RWPE1 (cell line): Measurements from ENCODE around the gene KIF18B.

ENCODE experiments used
- CTCF ChIA-PET: fragments of 350-600 bp; sonication (Branson Sonifier 250); formaldehyde crosslinking; extraction: SDS; loops from one replicate; lab custom pipeline; 2021; lab: Yijun Ruan, JAX
- POLR2A ChIA-PET: fragments of 400-600 bp; formaldehyde crosslinking; extraction: SDS; loops from one replicate; lab custom pipeline; 2020; ENCODE audit warnings: antibody characterized with exemption; ENCODE audit not compliant: low non-redundant PET; lab: Yijun Ruan, JAX
- DNase-seq: peaks from one replicate; pipeline ENCODE4 v3.0.0; 2012; ENCODE audit warnings: low spot score
- H3K27ac ChIP-seq: fragments of 450-650 bp; 2 replicates; pipeline ENCODE4 v1.5.1; 2017
- TF ChIP-seq, protein P1 (sequence below): fragments of 450-650 bp; conservative IDR thresholded peaks from 2 replicates; pipeline ENCODE4 v1.5.1; 2017; ENCODE audit warnings: low read depth, mild to moderate bottlenecking

The KIF18B gene

DNA sequence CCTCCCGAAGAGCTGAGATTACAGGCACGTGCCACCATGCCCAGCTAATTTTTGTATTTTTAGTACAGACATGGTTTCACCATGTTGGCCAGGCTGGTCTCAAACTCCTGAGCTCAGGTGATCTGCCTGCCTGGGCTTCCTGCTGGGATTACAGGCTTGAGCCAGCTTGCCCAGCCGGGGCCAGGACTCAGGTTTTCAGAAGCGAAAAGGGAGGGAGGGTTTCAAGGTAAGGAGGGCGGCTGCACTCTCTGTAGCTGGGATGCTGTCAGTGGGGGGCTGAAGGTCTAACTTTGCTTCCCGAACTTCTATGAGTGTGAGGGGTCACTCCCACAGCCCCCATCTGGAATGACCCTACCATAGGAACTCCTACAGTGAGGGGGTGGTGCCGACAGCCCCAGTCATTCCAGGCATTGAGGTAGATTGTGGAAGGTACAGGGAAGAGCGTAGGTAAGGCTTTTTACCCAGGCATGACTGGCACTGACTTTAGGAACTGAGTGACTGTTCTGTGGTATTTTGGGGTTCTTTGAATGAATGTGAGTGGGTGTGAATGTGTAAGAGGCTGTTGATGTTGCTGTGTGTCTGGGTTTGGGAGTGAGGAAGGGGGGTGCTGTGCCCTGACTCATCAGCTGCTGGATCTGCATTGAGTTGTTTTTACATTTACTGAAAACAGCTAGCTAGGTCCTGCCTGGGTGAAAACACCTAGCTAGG, 24.4 kb upstream of the KIF18B start:
- TF ChIP-seq, protein P1, sequence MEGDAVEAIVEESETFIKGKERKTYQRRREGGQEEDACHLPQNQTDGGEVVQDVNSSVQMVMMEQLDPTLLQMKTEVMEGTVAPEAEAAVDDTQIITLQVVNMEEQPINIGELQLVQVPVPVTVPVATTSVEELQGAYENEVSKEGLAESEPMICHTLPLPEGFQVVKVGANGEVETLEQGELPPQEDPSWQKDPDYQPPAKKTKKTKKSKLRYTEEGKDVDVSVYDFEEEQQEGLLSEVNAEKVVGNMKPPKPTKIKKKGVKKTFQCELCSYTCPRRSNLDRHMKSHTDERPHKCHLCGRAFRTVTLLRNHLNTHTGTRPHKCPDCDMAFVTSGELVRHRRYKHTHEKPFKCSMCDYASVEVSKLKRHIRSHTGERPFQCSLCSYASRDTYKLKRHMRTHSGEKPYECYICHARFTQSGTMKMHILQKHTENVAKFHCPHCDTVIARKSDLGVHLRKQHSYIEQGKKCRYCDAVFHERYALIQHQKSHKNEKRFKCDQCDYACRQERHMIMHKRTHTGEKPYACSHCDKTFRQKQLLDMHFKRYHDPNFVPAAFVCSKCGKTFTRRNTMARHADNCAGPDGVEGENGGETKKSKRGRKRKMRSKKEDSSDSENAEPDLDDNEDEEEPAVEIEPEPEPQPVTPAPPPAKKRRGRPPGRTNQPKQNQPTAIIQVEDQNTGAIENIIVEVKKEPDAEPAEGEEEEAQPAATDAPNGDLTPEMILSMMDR = no peak
- DNase-seq = peak; percentile 83
- ChIA-PET POLR2A (no interaction called here), CTCF (interaction anchor here (0.6 to 1.2 kb wide), 3 partner anchors 18 to 1221 kb away, joined by 3 to 4 read pairs (median 3); partner anchors contain the start of gene KANSL1)
- H3K27ac ChIP-seq = peak overlapping the region; percentile 94

DNA sequence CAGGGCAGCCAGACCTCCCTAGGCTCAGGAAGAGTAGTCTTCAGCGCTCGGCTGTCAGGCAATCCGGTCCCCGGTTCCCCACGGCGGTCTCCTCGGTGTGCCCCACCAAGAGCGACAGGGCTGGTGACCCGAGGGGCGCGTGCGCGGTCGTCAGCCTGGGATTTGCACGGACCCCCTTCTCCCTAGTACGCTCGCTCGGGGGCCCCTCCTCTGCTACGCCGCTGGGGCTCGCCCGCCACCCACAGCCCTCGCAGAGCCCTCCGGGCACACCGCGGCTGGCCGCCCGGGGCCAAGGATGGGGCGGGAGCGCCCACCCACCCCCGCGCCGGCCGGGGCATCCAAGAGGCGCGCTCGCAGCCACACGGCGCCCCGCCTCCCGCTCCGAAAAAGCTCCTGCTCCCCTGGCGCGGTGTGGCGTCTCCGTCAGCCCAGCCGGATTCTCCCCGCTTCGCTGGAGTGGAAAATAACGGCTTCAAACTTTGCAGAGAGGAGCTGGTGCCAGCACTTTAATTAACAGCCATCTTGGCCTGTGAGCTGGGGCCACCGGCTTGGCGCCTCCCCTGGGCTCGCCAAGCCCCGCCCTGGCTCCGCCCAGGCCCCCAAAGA, 22.7 kb upstream of the KIF18B start:
- POLR2A ChIA-PET = no interaction called here

GRCh38 chr17:44969144-44969780, 21.7 kb upstream of the KIF18B start:
- ChIA-PET CTCF (interaction anchor here (0.7 to 1.4 kb wide), 3 partner anchors 30 to 53 kb away, joined by 3 to 6 read pairs (median 3); no protein-coding TSS in a partner anchor), POLR2A (interaction anchor here (0.6 kb wide), 1 partner anchor 56 kb away, joined by 6 read pairs; no protein-coding TSS in a partner anchor)
- peak overlapping the region; percentile 94 for H3K27ac ChIP-seq
- TF ChIP-seq, protein P1 = no peak
- no peak for DNase-seq

More for the DNA sequence above, 22.7 kb upstream of the KIF18B start:
- TF ChIP-seq, protein P1 = no peak
- CTCF ChIA-PET = interaction anchor here (0.7 kb wide), 1 partner anchor 129 kb away, joined by 3 read pairs; no protein-coding TSS in a partner anchor
- no peak for DNase-seq
- H3K27ac ChIP-seq = peak overlapping the region; percentile 94

- peak within 1 kb of the TSS; percentile 94 for H3K27ac ChIP-seq
- TF ChIP-seq, protein P1 = no peak
- CTCF ChIA-PET = interaction anchor here (0.6 to 1.4 kb wide), 4 partner anchors 29 to 54 kb away, joined by 3 to 6 read pairs (median 3); no protein-coding TSS in a partner anchor
- peak; percentile 97 for DNase-seq
- POLR2A ChIA-PET = interaction anchor here (0.6 kb wide), 3 partner anchors 12 to 1653 kb away, joined by 3 to 8 read pairs (median 6); no protein-coding TSS in a partner anchor
These were observed 20.9 kb upstream of the KIF18B start, which contains the start of gene C1QL1 for GRCh38 chr17:44968225-44969143. TSS of gene C1QL1 (minus strand) at chr17:44968303. CDS start at chr17:44968048, 255 bp downstream.

DNA sequence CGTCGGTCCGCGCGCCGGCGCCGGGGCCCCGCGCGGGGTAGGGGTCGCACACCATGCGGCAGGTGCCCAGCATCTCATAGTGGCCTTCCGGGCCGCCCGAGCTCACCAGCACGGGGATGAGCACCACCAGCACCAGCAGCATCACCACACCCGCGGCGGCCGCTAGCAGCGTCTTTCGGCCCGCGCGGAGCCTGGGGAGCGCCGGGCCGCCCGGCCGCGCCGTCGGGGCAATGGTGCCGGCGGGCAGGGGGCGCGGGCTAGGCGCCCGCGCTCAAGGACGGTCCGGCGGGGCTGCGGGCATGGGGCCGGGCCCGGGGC, 20.3 kb upstream of the KIF18B start:
- TF ChIP-seq, protein P1 = no peak
- ChIA-PET CTCF (interaction anchor here (0.5 to 1.4 kb wide), 3 partner anchors 27 to 48 kb away, joined by 3 to 6 read pairs (median 3); no protein-coding TSS in a partner anchor), POLR2A (interaction anchor here (0.6 kb wide), 1 partner anchor 13 kb away, joined by 8 read pairs; no protein-coding TSS in a partner anchor)
- no peak for DNase-seq
- H3K27ac ChIP-seq = no peak overlapping the region
